Testis (tissue), 3 donors: ENCODE measurements around the gene PRRG3. TPM values are rescaled to one million over a fixed set of nuclear protein-coding genes. Genes with fewer than 3 reads are reported as not detected.

Experiments used
- DNase-seq: peaks from one replicate; pipeline ENCODE4 v3.0.0-alpha.2; 2019
- H3K27ac ChIP-seq, 2 donors: fragments of 200-600 bp; sonication (generic); one replicate each; pipeline ENCODE4 v1.5.1; 2019
- H3K27me3 ChIP-seq: fragments of 200-600 bp; sonication (generic); one replicate; pipeline ENCODE4 v1.5.1; 2019
- H3K36me3 ChIP-seq: fragments of 200-600 bp; sonication (generic); one replicate; pipeline ENCODE4 v1.5.1; 2017; ENCODE audit warnings: low read depth; ENCODE audit errors: missing control alignments
- H3K4me1 ChIP-seq: fragments of 200-600 bp; sonication (generic); one replicate; pipeline ENCODE4 v1.5.1; 2019
- H3K4me3 ChIP-seq, 2 donors: fragments of 200-600 bp; sonication (generic); one replicate each; pipeline ENCODE4 v1.5.1; 2017 to 2019
- H3K9me3 ChIP-seq: fragments of 200-600 bp; sonication (generic); one replicate; pipeline ENCODE4 v1.5.1; 2017
- CTCF ChIP-seq, 3 experiments: fragments of 450-650 bp in 2 of 3; fragments of 200-600 bp in 1 of 3; sonication (generic) in 1 of 3; IDR thresholded peaks; one replicate each; pipeline ENCODE4 v1.5.1; 2016 to 2019; ENCODE audit warnings: antibody characterized with exemption in 3 of 3, mild to moderate bottlenecking in 2 of 3, moderate library complexity in 1 of 3
- POLR2A ChIP-seq: fragments of 450-650 bp; IDR thresholded peaks from one replicate; pipeline ENCODE4 v1.6.1; 2017; ENCODE audit warnings: antibody characterized with exemption, mild to moderate bottlenecking, moderate library complexity
- WGBS, 2 donors: methylation state at CpG; one replicate each; pipeline ENCODE4 v1.1.5; 2018; 5-methylcytosine and 5-hydroxymethylcytosine counted together
- intact Hi-C: fragments of 100-400 bp; cut with DNase I; formaldehyde crosslinking; loops from one replicate; pipeline ENCODE4 v1.15.1; 2023; ENCODE audit warnings: low total_unique reads
- polyA plus RNA-seq: library from polyadenylated mRNA; stranded (reverse); fragments of 350-450 nt; fragmentation: Illumina TruSeq; extraction: RNeasy Lipid Tissue Mini Kit (QIAGEN cat#74804); gene quantifications from one replicate; pipeline ENCODE4 v1.2.3, GENCODE V29; 2014; ENCODE audit warnings: low read depth, low replicate concordance; ENCODE audit not compliant: insufficient read depth
- total RNA-seq, 2 donors: library from RNA; depleted of rRNA; stranded (reverse); fragments of >200 nt; gene quantifications; one replicate each; pipeline ENCODE4 v1.2.3, GENCODE V29; 2016

The PRRG3 gene
- total and polyA plus RNA-seq, 3 donors from 2014 or later = 0.94 to 2.2 (median 1.7) TPM

GRCh38 chrX:151722241-151722846 is 27.1 kb downstream of the PRRG3 start:
- Histone ChIP-seq H3K4me1 (peaks cover 4% of the 10 kb centered on the region), H3K9me3 (no peaks in the 10 kb centered on the region), H3K27me3 (no peaks in the 10 kb centered on the region), H3K4me3 (no peak overlapping the region), H3K27ac (no peak overlapping the region), H3K36me3 (no peaks in the 10 kb centered on the region)
- WGBS, 2 donors = 73 to 92% methylated on average over 4 to 11 of the region's 24 CpGs
- intact Hi-C loops = no loop called here
- TF ChIP-seq CTCF (IDR thresholded peaks at IDR 0.05) (no peak), POLR2A (no peak)
- no peak for DNase-seq

GRCh38 chrX:151723156-151723760 is 28.0 kb downstream of the PRRG3 start:
- H3K27me3 ChIP-seq = no peaks in the 10 kb centered on the region
- 80 to 90% methylated on average over 1 to 5 of the region's 7 CpGs for WGBS, 2 donors
- no peak overlapping the region for H3K4me3 ChIP-seq
- intact Hi-C loops = no loop called here
- no peak for DNase-seq
- no peaks in the 10 kb centered on the region for H3K9me3 ChIP-seq
- no peaks in the 10 kb centered on the region for H3K36me3 ChIP-seq
- H3K4me1 ChIP-seq = peaks cover 4% of the 10 kb centered on the region
- TF ChIP-seq POLR2A (no peak), CTCF (IDR thresholded peaks at IDR 0.05) (no peak)
- no peak overlapping the region for H3K27ac ChIP-seq

- peaks cover 4% of the 10 kb centered on the region for H3K4me1 ChIP-seq
- DNase-seq = peak; percentile 52
- no peaks in the 10 kb centered on the region for H3K36me3 ChIP-seq
- WGBS, 2 donors = 37 to 71% methylated on average over 1 to 7 of the region's 7 CpGs
- H3K9me3 ChIP-seq = no peaks in the 10 kb centered on the region
- intact Hi-C loops = no loop called here
- no peak overlapping the region for H3K27ac ChIP-seq
- no peaks in the 10 kb centered on the region for H3K27me3 ChIP-seq
- TF ChIP-seq CTCF (IDR thresholded peaks at IDR 0.05) (no peak), POLR2A (no peak)
- H3K4me3 ChIP-seq = no peak overlapping the region
These were observed 29.5 kb downstream of the PRRG3 start for GRCh38 chrX:151724563-151725337.

- Histone ChIP-seq H3K4me3 (no peak overlapping the region), H3K9me3 (no peaks in the 10 kb centered on the region), H3K27ac (no peak overlapping the region), H3K27me3 (no peaks in the 10 kb centered on the region), H3K36me3 (no peaks in the 10 kb centered on the region), H3K4me1 (peaks cover 4% of the 10 kb centered on the region)
- TF ChIP-seq POLR2A (no peak), CTCF (IDR thresholded peaks at IDR 0.05) (no peak)
- intact Hi-C loops = no loop called here
- peak; percentile 42 for DNase-seq
- 40% methylated on average over 1 of the region's 1 CpG; no CpG with 5 or more reads in 1 of the 2 donors for WGBS, 2 donors
These were observed 30.0 kb downstream of the PRRG3 start for GRCh38 chrX:151725338-151725614.
